Activated naive CD8-positive, alpha-beta T cell treated with anti-CD3 and anti-CD28 coated beads for 36 hours (primary cell): Measurements from ENCODE around the gene MAD1L1. TPM values are rescaled to one million over a fixed set of nuclear protein-coding genes. Genes with fewer than 3 reads are reported as not detected.

ENCODE experiments used
- DNase-seq: peaks from one replicate; pipeline ENCODE4 v3.0.0; 2021
- H3K27ac Mint-ChIP-seq: one replicate; pipeline ENCODE4 v1.8.0; 2022; ENCODE audit warnings: mild to moderate bottlenecking, moderate library complexity, mixed read lengths
- H3K27me3 Mint-ChIP-seq: one replicate; pipeline ENCODE4 v1.8.0; 2022; ENCODE audit warnings: mild to moderate bottlenecking, mixed read lengths
- H3K36me3 Mint-ChIP-seq: one replicate; pipeline ENCODE4 v1.8.0; 2021; ENCODE audit warnings: mild to moderate bottlenecking, mixed read lengths
- H3K4me1 Mint-ChIP-seq: one replicate; pipeline ENCODE4 v1.8.0; 2021; ENCODE audit warnings: mixed read lengths
- H3K4me3 Mint-ChIP-seq: one replicate; pipeline ENCODE4 v1.8.0; 2022; ENCODE audit warnings: mild to moderate bottlenecking, moderate library complexity, mixed read lengths
- H3K9me3 Mint-ChIP-seq: one replicate; pipeline ENCODE4 v1.8.0; 2022; ENCODE audit warnings: mixed read lengths
- total RNA-seq, 2 experiments: library from RNA; stranded (reverse); gene quantifications; one replicate each; pipeline ENCODE4 v1.2.3, GENCODE V29; 2021

Gene MAD1L1
- total RNA-seq, 2 experiments from 2014 or later = 36.5 to 37.8 TPM

DNA sequence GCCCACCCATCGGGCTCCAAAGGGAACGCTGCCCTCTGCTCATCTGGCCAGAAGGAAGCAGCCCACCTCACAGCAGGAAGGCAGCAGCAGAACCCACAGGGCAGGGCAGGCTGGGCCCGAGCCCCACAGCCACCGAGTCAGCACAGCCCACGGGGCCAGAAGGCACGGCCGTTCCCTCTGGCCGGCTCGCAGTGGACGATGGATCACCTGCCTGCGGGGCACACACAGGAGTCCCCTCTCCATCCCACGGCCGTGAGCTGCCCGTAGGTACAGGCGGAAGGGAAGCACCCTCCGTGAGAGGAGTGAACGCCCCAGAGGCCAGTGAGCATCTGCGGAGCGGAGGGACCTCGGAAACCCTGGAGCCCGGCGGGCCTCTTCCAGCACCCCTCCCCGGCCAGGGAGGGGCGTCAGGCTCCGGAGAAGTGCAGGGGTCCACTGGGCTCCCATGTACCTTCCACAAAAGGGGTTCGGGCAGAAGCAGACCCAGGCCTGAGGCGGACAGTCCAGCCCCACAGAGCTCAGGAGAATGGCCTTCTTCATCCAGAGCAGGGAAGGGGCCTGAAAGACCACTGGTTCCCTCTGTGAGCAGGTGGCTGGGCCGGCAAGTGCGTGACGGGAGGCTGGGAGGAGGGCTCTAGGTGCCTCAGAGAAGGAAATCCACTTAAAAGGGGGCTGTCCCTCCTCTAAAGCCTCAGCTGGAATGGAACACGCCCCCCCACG lies 20.9 kb upstream of the MAD1L1 start:
- no peak overlapping the region for H3K27ac Mint-ChIP-seq
- peaks cover 5% of the 10 kb centered on the region for H3K36me3 Mint-ChIP-seq
- no peaks in the 10 kb centered on the region for H3K27me3 Mint-ChIP-seq
- no peaks in the 10 kb centered on the region for H3K9me3 Mint-ChIP-seq
- H3K4me1 Mint-ChIP-seq = peaks cover 15% of the 10 kb centered on the region
- H3K4me3 Mint-ChIP-seq = no peak overlapping the region
- no peak for DNase-seq

DNA sequence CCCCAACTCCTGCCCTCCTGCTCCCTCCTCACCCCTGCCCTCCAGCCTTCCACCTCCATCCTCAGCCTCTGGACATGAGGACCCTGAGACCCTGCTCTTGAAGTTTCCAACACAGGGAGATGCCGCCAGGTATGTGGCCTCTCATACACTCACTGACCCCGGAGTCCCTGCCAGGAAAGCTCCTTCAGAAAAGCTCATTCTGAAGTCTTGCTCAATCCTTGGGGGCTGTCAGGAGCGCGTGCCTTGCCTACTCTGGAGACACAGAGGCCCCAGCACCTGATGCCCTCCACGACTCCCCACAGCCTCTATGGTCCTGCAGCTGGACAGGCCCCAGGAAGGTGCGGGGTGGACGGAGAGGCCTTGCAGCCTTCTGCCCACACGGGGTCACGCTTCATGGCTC lies 20.3 kb upstream of the MAD1L1 start:
- Mint-ChIP-seq H3K4me3 (no peak overlapping the region), H3K27me3 (no peaks in the 10 kb centered on the region), H3K27ac (peak overlapping the region; percentile 48), H3K9me3 (no peaks in the 10 kb centered on the region), H3K4me1 (peaks cover 17% of the 10 kb centered on the region), H3K36me3 (peaks cover 7% of the 10 kb centered on the region)
- no peak for DNase-seq

DNA sequence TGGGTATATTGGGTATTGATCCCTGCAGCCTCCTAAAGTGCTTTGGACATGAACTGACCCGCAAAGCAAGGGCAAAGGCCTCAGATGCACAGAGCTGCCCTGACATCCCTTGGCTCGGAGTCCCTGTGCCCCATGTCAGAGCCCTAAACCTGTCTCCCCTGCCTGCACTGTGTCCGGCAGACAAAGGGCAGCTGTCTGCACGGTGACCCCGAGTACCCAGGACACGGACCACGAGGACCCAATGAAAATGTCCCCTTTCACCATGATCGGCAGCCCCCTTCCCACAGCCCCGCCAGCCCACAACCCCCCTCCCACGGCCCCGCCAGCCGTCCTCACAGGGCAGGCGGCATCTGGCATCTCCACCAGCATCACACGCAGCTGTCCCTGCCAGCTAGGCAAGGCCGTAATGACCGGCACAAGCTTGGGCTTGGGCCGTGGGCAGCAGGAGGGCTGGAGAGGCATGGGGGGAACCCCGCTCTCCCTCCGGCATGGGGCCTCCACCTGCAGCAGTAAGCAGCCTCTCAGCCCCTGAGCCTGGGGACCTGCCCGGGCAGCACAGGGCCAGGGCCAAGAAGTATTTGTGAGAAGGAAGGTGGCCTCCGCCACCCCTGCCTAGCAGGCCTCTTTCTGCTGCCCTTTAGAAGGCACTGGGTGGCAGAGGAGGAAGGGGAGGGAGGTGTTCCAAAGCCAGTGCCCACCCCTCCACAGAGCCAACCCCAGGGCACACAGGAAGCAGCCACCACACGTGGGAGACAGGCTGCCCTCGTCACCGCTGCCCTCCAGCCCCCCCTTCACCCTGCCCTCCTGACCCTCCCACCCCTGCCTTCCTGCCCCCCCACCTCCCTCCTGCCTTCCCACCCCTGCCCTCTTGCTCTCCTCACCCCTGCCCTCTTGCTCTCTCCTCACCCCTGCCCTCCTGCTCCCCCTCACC lies 19.4 kb upstream of the MAD1L1 start:
- Mint-ChIP-seq H3K27me3 (no peaks in the 10 kb centered on the region), H3K27ac (no peak overlapping the region), H3K9me3 (no peaks in the 10 kb centered on the region), H3K4me1 (peaks cover 17% of the 10 kb centered on the region), H3K4me3 (no peak overlapping the region), H3K36me3 (peaks cover 9% of the 10 kb centered on the region)
- DNase-seq = no peak

DNA sequence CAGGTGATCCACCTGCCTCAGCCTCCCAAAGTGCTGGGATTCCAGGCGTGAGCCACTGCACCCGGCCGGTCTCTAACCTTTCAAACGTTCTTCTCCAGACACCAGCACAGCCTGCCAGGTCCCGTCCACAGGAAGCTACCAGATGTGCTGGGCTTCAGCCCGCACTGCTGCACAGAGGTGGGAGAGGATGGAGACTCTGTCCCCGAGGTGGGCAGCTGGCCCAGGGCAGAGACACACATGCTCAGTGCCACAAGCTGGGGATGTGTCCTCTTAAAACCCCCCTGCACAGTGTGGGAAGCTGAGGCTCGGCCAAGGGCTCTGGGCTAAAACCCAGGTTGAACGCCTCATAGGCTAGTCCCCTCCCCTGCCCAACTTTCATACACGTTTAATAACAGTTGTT lies 18.6 kb upstream of the MAD1L1 start:
- no peak for DNase-seq
- Mint-ChIP-seq H3K27me3 (no peaks in the 10 kb centered on the region), H3K4me1 (peaks cover 17% of the 10 kb centered on the region), H3K27ac (no peak overlapping the region), H3K4me3 (no peak overlapping the region), H3K36me3 (peaks cover 8% of the 10 kb centered on the region), H3K9me3 (no peaks in the 10 kb centered on the region)

DNA sequence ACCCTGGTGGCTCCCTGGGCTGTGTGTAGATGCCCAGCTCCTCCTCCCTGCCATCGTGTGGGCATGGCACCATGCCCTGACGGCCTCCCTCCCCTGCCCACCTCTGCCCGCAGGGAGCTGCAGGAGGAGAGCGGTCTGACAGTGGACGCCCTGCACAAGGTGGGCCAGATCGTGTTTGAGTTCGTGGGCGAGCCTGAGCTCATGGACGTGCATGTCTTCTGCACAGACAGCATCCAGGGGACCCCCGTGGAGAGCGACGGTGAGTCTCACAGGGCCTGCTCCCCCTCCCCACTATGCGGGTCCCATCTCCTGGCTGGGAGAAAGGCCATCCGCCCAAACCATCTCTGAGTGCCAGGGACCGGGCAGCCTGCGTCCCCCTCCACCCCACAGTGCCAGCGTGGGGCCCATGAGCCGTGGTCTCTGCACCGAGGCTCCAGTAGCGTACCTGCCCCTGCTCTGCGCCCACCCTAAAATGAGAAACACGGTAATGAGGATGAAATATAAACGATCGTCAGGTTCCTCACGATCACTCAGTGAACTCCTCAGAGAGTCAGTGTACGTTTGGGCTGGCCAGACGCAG lies 17.1 kb upstream of the MAD1L1 start:
- no peak overlapping the region for H3K27ac Mint-ChIP-seq

DNA sequence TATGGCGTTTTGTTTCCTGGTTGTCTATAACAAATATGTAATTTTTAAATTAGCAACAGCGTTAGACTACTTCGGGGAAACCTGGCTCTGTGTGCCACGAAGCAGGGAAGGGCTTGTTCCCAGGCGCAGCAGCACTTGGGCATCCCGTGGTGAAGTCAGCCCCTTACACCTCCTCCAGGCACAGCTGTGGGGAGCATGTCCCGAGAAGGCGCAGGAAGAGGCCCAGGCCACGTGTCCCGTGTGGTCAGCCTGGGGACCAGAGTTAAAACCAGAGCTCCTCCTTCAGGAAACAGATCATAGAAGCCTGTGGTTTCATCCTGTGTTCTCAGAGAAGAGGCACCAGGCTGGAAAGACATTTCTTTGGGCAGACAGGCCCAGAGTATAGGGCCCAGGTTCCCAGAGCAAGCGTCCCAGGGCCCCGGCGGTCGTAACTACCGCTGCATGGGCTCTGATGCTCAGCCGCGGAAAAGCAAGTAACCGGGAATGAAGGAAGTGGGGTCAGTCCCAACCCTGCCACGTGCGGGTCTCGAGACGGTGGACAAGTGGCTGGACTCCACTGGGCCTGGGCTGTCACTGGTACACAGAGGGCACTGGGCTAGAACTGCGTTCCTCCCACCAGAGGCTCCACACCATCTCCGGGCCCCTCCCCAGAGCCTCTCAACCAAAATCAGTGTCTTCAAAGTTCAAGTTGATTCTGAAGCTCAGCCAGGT lies 16.4 kb upstream of the MAD1L1 start:
- H3K27me3 Mint-ChIP-seq = no peaks in the 10 kb centered on the region
- peak overlapping the region; percentile 71 for H3K27ac Mint-ChIP-seq
- peak; percentile 26 for DNase-seq
- H3K36me3 Mint-ChIP-seq = peaks cover 14% of the 10 kb centered on the region
- H3K4me3 Mint-ChIP-seq = peak overlapping the region; percentile 47
- H3K9me3 Mint-ChIP-seq = no peaks in the 10 kb centered on the region
- peaks cover 22% of the 10 kb centered on the region for H3K4me1 Mint-ChIP-seq

More for the DNA sequence above, 17.1 kb upstream of the MAD1L1 start:
- no peaks in the 10 kb centered on the region for H3K9me3 Mint-ChIP-seq
- DNase-seq = no peak
- H3K27me3 Mint-ChIP-seq = no peaks in the 10 kb centered on the region
- peaks cover 14% of the 10 kb centered on the region for H3K36me3 Mint-ChIP-seq
- H3K4me1 Mint-ChIP-seq = peaks cover 22% of the 10 kb centered on the region
- H3K4me3 Mint-ChIP-seq = no peak overlapping the region

DNA sequence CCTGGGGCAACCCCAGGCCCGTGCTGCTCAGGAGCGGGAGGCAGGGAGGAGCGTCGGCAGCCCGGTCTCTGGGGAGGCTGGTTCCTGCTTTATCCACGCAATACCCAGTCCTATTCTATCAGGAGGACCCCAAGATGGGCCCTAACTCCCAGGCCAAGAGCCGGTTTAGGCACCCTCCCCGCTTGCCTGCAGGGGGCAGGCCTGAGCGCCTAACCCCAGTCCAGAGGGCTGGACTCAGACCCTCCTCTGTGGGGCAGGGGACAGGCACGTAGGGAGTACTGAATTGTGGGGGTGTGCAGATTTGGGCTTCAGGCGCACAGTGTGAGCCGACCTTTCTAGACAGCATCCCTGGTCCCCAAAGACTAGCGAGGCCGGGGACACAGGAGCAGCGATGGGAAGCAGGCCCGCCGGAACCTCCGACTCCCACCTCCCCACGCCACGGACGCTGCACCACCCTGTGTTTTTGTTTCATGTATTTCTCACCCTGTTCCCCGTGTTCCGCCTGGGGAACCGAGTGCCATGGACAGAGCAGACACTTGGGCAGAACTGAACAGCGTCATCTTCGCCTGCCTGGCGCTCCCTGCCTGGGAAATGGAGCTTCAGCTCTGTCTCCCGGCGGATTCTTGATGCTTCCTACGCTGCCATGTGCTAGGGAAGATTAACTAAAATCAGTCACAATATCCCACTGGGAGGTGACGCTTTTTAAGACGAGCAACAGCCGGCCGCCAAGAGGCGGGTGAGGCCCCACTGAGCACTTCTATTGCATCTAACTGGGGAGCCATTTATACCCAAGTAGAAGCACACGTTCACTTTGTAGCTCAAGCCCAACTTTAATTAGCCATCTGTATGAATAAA lies 14.6 kb upstream of the MAD1L1 start:
- no peak overlapping the region for H3K27ac Mint-ChIP-seq
- no peaks in the 10 kb centered on the region for H3K9me3 Mint-ChIP-seq
- H3K36me3 Mint-ChIP-seq = peaks cover 14% of the 10 kb centered on the region

DNA sequence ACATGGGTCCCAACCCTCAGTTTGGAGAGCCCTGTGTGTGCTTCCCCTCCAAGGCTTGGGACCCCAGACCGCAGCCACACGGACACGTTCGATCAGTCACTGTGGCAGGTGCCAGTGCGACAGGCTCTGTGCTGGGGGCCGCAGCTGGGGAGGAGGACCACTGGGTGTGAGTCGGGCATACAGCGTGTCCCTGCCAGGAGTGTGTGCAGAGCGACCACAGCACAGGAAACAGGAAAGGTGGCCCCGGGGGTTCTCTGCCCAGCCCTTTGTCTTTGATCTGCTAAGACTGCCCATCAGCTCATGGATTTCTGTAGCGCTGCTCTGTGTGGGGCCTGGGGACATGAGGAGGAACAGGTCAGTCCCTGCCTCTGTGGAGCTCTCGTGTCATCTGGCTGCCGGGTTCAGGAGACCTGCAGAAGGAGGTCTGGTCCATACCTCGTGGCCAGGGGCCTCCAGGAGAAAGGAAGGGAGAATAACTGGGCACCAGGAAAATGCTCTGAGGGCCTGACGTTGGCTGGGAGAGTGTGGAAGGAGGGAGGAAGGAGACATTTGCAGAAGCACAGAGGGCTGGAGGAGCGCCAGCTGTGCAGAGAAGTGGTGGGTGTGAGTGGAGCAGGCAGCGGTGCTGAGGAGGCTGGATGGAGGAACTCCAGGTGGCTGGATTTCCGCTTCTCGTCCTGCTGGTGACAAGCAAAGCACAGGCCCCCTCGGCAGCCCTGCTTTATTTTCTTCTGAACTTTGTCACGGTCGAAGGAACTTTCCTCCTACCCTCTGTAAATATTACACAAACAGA lies 13.3 kb upstream of the MAD1L1 start:
- no peaks in the 10 kb centered on the region for H3K27me3 Mint-ChIP-seq
- no peak overlapping the region for H3K27ac Mint-ChIP-seq
- peaks cover 18% of the 10 kb centered on the region for H3K4me1 Mint-ChIP-seq
- no peak overlapping the region for H3K4me3 Mint-ChIP-seq
- no peaks in the 10 kb centered on the region for H3K9me3 Mint-ChIP-seq
- no peak for DNase-seq
- H3K36me3 Mint-ChIP-seq = peaks cover 15% of the 10 kb centered on the region

More for the DNA sequence above, 14.6 kb upstream of the MAD1L1 start:
- Mint-ChIP-seq H3K27me3 (no peaks in the 10 kb centered on the region), H3K4me3 (no peak overlapping the region), H3K4me1 (peaks cover 18% of the 10 kb centered on the region)
- peak; percentile 39 for DNase-seq

DNA sequence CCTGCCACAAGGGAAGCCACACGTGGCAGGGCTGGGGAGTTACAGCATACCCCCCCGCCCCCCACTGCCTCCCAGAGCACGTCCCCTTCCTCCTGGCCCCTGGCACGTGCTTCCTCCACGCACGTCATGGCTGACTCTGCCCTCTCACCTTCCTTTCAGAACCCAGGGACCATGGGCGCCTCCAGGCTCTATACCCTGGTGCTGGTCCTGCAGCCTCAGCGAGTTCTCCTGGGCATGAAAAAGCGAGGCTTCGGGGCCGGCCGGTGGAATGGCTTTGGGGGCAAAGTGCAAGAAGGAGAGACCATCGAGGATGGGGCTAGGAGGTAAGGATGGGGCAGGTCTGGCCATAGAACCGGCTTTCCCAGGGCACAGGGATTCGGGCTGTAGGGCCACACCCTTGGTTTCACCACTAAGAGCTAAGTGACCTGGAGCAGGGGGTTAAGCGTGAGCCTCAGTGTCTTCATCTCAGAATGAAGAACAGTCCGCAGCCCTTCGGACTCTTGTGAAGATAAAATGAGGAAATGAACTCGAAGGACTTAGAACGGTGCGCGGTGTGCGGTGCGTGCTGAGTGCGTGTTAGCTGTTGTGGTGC lies 11.8 kb upstream of the MAD1L1 start:
- H3K27ac Mint-ChIP-seq = peak overlapping the region; percentile 34
- H3K4me1 Mint-ChIP-seq = peaks cover 18% of the 10 kb centered on the region
- H3K27me3 Mint-ChIP-seq = no peaks in the 10 kb centered on the region
- peaks cover 25% of the 10 kb centered on the region for H3K36me3 Mint-ChIP-seq
- no peaks in the 10 kb centered on the region for H3K9me3 Mint-ChIP-seq
- DNase-seq = no peak
- no peak overlapping the region for H3K4me3 Mint-ChIP-seq

DNA sequence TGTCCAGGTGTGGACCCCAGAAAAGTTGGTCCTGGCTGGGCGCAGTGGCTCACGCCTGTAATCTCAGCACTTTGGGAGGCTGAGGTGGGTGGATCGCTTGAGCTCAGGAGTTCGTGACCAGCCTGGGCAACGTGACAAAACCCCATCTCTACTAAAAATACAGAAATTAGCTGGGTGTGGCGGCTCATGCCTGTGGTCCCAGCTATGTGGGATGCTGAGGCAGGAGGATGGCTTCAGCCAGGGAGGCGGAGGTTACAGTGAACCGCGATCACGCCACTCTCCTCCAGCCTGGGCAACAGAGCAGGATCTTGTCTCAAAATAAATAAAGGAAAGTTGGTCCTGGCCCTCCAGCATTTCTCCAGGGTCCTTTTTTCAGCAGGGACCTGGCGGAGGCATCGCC lies 10.7 kb upstream of the MAD1L1 start:
- H3K9me3 Mint-ChIP-seq = no peaks in the 10 kb centered on the region
- H3K27me3 Mint-ChIP-seq = no peaks in the 10 kb centered on the region

DNA sequence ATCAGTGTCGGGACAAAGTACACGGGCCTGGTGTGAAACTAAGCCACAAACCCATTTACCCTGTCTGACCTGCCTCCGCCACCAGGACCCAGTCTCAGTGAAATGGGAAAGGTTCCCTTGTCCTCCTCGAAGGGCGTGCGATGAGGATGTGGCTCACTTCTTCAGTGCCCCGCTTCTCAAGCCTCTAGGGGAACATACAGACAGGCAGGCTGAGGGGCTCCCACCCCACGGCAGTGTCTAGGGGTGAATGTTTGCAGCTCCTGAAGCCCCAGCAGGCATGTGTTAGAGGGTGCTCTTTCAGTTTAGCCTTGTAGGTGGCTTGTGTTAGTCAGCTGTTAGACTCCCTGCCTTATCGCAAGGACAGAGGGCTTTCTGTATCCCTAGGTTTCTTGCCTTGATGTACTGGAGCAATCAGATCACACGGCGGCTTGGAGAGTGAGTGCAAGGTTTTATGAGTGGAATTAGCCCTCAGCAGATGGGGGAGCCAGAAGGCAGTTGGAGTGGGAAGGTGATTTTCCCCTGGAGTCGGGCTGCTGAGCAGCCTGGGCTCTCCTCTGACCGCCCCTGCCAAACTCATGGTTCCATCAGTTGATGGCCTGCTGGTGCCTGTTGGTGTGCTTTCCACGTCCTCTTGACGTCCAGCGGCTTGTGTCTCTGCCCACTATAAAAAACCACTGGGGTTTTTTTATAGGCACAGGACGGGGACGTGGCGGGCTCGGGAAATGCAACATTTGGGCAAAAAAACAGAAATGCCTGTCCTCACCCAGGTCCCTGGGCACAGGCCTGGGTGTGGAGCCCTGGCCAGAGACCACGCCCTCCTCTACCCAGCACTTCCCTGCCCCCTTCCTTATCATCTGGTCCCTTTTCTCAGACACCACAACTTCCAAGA lies 10.0 kb upstream of the MAD1L1 start:
- Mint-ChIP-seq H3K27ac (peak overlapping the region; percentile 91), H3K4me1 (peaks cover 9% of the 10 kb centered on the region), H3K9me3 (no peaks in the 10 kb centered on the region), H3K27me3 (no peaks in the 10 kb centered on the region), H3K36me3 (peaks cover 26% of the 10 kb centered on the region), H3K4me3 (peak overlapping the region; percentile 97)
- peak; percentile 32 for DNase-seq

More for the DNA sequence above, 10.7 kb upstream of the MAD1L1 start:
- H3K36me3 Mint-ChIP-seq = peaks cover 27% of the 10 kb centered on the region
- DNase-seq = no peak
- no peak overlapping the region for H3K27ac Mint-ChIP-seq
- peaks cover 9% of the 10 kb centered on the region for H3K4me1 Mint-ChIP-seq
- peak overlapping the region; percentile 97 for H3K4me3 Mint-ChIP-seq
